Astrocyte of the cerebellum (primary cell): ENCODE measurements around the gene TMEM123.
A peak's percentile ranks its signal among the peaks of the same experiment; 100 is the strongest.

ENCODE experiments used
- DNase-seq: peaks from one replicate; pipeline ENCODE4 v3.0.0-alpha.2; 2011; ENCODE audit warnings: low read depth
- H3K4me3 ChIP-seq: 2 replicates; pipeline ENCODE4 v1.5.1; 2011; ENCODE audit warnings: mild to moderate bottlenecking, low read depth, low read length, moderate library complexity
- in situ Hi-C: cut with HindIII; loops from 2 replicates; pipeline ENCODE4 v1.10.0; 2017; ENCODE audit warnings: low sequenced_read_pairs
- TF ChIP-seq, protein P1 (sequence below): IDR thresholded peaks from 2 replicates; pipeline ENCODE4 v1.5.1; 2012; ENCODE audit warnings: low read length, low read depth, moderate library complexity, mild to moderate bottlenecking; ENCODE audit errors: missing control alignments

The TMEM123 gene

DNA sequence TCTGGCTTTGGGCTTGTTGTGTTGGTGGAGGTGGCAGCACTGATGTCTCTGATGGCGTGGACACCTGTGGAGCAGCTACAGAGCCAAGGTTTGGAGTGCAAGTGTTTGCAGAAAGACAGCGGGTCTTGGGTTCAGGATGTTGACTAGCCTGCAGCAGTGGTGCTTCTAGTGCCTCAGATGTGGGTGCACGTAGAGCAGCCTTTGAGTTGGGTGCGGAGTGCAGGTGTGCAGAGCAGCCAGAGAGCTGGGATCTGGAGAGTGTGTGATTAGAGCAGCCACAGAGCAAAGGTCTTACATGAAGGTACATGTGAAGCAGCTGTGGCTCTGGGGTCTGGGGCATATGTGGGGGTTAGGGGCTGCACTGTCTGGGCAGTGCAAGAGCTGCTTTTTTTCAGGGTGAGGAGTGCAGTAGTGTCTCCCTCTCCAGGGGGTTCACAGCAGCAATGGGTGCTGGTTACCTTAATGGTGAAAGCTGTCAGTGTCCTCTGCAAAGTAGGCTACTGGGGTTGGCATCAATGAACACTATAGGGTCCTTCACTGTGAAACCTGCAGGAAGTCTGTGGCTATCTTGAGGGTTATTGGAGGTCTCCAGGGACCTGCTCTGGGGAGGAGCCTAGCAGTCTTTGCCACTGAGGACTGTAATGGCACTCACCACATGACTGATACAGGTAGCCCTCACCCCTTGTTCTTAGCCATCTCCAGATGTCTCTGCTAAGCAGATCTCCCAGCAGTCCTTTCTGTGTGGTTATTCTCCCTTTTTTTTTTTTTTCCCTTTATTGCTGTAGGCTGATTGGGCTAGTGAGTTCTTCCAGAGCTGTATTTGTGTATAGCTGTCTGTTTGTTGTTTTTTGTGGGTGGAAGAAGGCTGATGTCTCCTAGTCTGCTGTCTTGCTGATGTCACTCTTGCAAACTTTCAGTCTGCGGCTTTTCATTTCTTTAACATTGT lies 91.2 kb downstream of the TMEM123 start:
- DNase-seq = no peak
- TF ChIP-seq, protein P1, sequence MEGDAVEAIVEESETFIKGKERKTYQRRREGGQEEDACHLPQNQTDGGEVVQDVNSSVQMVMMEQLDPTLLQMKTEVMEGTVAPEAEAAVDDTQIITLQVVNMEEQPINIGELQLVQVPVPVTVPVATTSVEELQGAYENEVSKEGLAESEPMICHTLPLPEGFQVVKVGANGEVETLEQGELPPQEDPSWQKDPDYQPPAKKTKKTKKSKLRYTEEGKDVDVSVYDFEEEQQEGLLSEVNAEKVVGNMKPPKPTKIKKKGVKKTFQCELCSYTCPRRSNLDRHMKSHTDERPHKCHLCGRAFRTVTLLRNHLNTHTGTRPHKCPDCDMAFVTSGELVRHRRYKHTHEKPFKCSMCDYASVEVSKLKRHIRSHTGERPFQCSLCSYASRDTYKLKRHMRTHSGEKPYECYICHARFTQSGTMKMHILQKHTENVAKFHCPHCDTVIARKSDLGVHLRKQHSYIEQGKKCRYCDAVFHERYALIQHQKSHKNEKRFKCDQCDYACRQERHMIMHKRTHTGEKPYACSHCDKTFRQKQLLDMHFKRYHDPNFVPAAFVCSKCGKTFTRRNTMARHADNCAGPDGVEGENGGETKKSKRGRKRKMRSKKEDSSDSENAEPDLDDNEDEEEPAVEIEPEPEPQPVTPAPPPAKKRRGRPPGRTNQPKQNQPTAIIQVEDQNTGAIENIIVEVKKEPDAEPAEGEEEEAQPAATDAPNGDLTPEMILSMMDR = no peak
- in situ Hi-C loops = no loop called here
- H3K4me3 ChIP-seq = no peak overlapping the region

DNA sequence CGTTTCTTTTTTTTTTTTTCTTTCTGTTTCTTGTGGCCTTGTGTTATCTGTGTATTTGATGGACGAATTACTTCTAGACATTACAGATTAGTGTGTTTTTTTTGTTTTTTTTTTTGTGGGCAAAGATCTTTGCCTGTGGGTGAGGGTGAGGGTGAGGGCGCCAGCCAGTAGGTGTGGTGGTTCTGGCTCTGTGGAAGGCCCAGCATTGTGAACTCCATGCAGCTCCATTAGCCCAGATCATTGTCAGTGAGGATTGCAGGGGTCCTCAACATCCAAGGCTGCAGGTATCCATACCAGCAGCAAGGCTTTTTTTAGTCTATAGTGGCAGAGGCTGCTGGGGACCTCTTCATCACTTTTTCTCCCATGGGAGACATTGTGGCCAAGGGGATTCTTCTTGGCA lies 91.9 kb downstream of the TMEM123 start:
- in situ Hi-C loops = no loop called here
- no peak overlapping the region for H3K4me3 ChIP-seq
- TF ChIP-seq, protein P1 = no peak
- DNase-seq = no peak

DNA sequence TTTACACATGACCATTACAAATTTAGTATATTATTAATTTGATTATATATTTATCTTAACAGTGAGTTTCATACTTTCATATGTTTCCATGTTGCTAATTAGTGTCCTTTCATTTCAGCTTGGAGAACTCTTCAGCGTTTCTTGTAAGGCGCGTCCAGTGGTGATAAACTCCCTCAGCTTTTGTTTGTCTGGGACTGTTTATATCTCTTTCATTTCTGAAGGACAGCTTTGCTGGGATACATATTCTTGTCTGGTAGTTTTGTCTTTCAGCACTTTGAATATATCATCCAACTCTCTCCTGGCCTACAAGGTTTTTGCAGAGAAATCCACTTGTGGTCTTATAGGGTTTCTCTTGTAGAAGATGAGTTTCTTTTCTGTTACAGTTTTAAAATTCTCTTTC lies 93.2 kb downstream of the TMEM123 start:
- TF ChIP-seq, protein P1 = no peak
- DNase-seq = no peak
- no peak overlapping the region for H3K4me3 ChIP-seq
- in situ Hi-C loops = no loop called here

DNA sequence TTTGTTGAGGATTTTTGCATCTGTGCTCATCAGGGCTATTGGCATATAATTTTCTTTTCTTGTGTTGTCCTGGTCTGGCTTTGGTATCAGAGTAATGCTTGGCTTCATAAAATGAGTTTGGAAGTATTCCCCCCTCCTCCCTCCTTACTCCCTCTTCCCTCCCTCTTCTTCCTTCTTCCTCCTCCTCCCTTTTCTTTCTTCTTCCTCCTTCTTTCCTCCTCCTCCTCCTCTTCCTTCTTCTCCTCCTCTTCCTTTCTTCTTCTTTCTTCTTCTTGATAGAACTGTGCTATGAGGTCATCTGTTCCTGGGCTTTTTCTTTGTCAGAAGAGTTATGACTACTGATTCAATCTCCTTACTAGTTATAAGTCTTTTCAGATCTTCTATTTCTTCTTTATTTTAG lies 95.4 kb downstream of the TMEM123 start:
- no peak for DNase-seq
- in situ Hi-C loops = no loop called here
- TF ChIP-seq, protein P1 = no peak
- no peak overlapping the region for H3K4me3 ChIP-seq

DNA sequence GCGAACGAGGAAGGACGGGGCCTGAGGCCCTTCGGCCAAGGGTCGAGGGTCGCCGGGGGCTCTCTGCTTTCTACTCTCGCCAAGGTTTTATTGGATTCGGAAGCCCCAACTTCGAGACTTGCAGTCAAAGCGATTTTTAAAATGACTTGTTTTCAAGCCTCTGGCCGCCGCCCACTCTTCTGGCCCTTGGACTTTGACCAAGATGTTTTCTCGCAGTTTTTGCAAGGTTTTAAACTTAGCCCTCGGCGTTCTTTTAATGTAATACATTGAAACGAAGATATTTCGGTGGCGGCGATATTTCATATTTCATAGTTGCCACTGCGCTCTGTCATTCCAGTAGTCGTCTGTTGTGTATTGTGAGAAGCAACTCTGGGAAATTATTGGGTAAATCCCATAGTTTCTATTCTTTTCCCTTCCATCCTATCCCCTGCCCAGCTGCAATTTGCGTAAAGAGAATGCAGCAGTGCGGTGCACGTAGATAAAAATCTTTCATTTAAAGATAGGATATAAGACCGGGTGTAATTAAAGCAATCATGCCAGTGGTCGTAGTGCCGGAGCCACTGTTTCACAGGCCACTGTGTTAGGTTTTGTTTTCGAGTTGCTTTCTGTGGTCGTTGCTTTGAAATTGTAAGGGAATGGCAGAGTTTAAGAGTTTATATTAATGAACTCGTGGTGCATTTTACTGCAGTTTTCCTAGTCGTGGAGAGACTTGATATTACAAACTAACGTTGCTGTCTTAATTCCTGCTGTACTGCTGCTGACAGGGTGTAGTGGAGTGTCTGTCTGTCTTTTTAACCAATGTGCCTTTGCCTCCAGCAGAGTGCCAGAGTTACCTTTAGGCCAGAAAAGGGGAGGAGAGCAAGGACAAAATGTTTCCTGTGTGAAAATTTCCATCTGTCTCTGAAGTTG lies 104.8 kb downstream of the TMEM123 start:
- in situ Hi-C loops = no loop called here
- peak overlapping the region; percentile 91 for H3K4me3 ChIP-seq
- TF ChIP-seq, protein P1 = no peak
- no peak for DNase-seq

DNA sequence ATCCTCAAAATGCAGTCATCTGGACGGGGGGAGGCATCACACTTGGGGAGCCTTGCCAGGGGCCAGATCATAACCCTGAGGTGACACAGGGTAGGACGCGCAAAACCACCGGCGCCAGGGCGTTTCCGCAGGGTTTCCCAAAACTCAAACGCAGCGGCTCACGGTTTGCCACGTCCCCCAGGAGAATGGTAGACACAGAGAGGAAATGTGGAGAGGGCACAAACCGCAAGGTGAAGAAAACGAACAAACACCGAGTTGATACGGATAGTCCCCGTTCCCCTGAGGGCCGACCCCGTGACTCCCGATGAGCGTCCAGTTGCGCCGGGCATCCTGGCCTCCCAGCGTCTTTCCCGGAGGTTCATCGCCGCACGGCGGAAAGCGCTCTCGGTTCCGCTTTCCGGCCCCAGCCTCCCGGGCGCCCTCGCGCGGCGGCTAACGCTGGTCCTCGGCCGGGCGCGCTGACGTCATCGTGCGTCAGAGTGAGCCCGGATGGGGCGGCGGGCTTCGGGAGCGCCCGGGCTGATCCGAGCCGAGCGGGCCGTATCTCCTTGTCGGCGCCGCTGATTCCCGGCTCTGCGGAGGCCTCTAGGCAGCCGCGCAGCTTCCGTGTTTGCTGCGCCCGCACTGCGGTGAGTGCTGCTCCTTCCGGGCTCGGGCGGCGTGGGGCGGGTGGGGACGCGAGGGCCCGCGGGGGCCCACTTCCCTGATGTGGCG lies 105.7 kb downstream of the TMEM123 start, which contains the start of gene BIRC2:
Gene BIRC2, plus strand, starts transcription at position 467 of the 714 bp plus-strand sequence. CDS start 2,641 bp downstream, outside the sequence.
- peak; percentile 72 for DNase-seq
- in situ Hi-C loops = no loop called here
- peak within 1 kb of the TSS; percentile 91 for H3K4me3 ChIP-seq
- TF ChIP-seq, protein P1 = peak; percentile 78
